OCI-LY7 (cell line): ENCODE data around the gene RFX7. TPM values are rescaled to one million over a fixed set of nuclear protein-coding genes. Genes with fewer than 3 reads are reported as not detected.
"Not testable (repeated sequence)": the region's sequence is repeated elsewhere in the genome, so short reads cannot be mapped to it uniquely, and the experiment has no call there.

ENCODE experiments used
- BruUV-seq: library from RNA; stranded (reverse); fragments of 400-500 nt; replicated peaks from 2 replicates; lab custom pipeline; 2021; lab: Mats Ljungman, UMichigan
- CTCF ChIA-PET: fragments of 300-600 bp; sonication (Branson Sonifier 250); formaldehyde crosslinking; loops from one replicate; lab custom pipeline; 2022; ENCODE audit warnings: antibody characterized with exemption; ENCODE audit not compliant: unreplicated experiment; lab: Charles Lee
- POLR2A ChIA-PET: fragments of 300-600 bp; sonication (Branson Sonifier 250); formaldehyde crosslinking; loops from one replicate; lab custom pipeline; 2022; ENCODE audit warnings: antibody characterized with exemption; lab: Charles Lee
- DNase-seq: peaks from one replicate; pipeline ENCODE4 v3.0.0-alpha.2; 2015; ENCODE audit warnings: low spot score
- H2AFZ ChIP-seq: fragments of 200-600 bp; sonication (generic), shearing (Covaris generic); 2 replicates; pipeline ENCODE4 v1.6.1; 2014; ENCODE audit warnings: mild to moderate bottlenecking, antibody characterized with exemption, low read length, moderate library complexity
- H3K27ac ChIP-seq: fragments of 200-600 bp; sonication (generic); 2 replicates; pipeline ENCODE4 v1.5.1; 2014; ENCODE audit warnings: mixed run types, low read depth, mild to moderate bottlenecking, moderate library complexity, low read length, inconsistent platforms; ENCODE audit not compliant: poor library complexity, severe bottlenecking
- H3K36me3 ChIP-seq: fragments of 200-600 bp; sonication (generic); 2 replicates; pipeline ENCODE4 v1.6.1; 2014; ENCODE audit warnings: mild to moderate bottlenecking, antibody characterized with exemption, low read length, moderate library complexity, mixed read lengths; ENCODE audit not compliant: insufficient read depth
- H3K4me1 ChIP-seq: fragments of 200-600 bp; sonication (generic); 2 replicates; pipeline ENCODE4 v1.5.1; 2014; ENCODE audit warnings: mild to moderate bottlenecking, low read length; ENCODE audit not compliant: insufficient read depth, poor library complexity, severe bottlenecking
- H3K4me2 ChIP-seq: fragments of 200-600 bp; sonication (generic); 2 replicates; pipeline ENCODE4 v1.6.1; 2014; ENCODE audit warnings: mild to moderate bottlenecking, low read length
- H3K4me3 ChIP-seq: fragments of 200-600 bp; sonication (generic); 2 replicates; pipeline ENCODE4 v1.5.1; 2014; ENCODE audit warnings: mild to moderate bottlenecking, low read depth, low read length; ENCODE audit not compliant: poor library complexity, severe bottlenecking
- H3K79me2 ChIP-seq: fragments of 200-600 bp; sonication (generic); 2 replicates; pipeline ENCODE4 v1.6.1; 2016; ENCODE audit warnings: low read depth, mild to moderate bottlenecking, low read length, moderate library complexity, mixed read lengths; ENCODE audit not compliant: insufficient read depth
- H3K9me2 ChIP-seq: fragments of 200-600 bp; sonication (generic); 2 replicates; pipeline ENCODE4 v1.6.1; 2016; ENCODE audit warnings: mild to moderate bottlenecking, low read length, mixed read lengths; ENCODE audit not compliant: insufficient read depth
- H3K9me3 ChIP-seq: fragments of 200-600 bp; sonication (generic); 2 replicates; pipeline ENCODE4 v1.6.1; 2014; ENCODE audit warnings: mild to moderate bottlenecking, mixed run types, low read length, mixed read lengths
- H4K20me1 ChIP-seq: fragments of 200-600 bp; sonication (generic); 2 replicates; pipeline ENCODE4 v1.6.1; 2014; ENCODE audit warnings: mild to moderate bottlenecking, antibody characterized with exemption, low read length, moderate library complexity, mixed read lengths; ENCODE audit not compliant: insufficient read depth
- EZH2phosphoT487 ChIP-seq: fragments of 200-600 bp; sonication (generic); IDR thresholded peaks from 2 replicates; pipeline ENCODE4 v1.6.1; 2018; ENCODE audit warnings: low read depth, borderline replicate concordance, mild to moderate bottlenecking, mixed run types, antibody characterized with exemption, low read length, moderate library complexity, mixed read lengths
- intact Hi-C: fragments of 100-400 bp; cut with micrococcal nuclease; formaldehyde crosslinking; loops from one replicate; pipeline ENCODE4 v1.10.0; 2022; ENCODE audit not compliant: unreplicated experiment
- total RNA-seq, 2 experiments: library from RNA; depleted of rRNA in 1 of 2; stranded (reverse); fragments of >200 nt in 1 of 2; shearing (Covaris generic) in 1 of 2; gene quantifications; 2 replicates each; pipeline ENCODE4 v1.2.3, GENCODE V29; 2014 to 2022
- TF ChIP-seq, protein P1 (sequence below): fragments of 200-600 bp; sonication (generic); conservative IDR thresholded peaks from 2 replicates; pipeline ENCODE4 v1.5.1; 2014; ENCODE audit warnings: mild to moderate bottlenecking, antibody characterized with exemption, low read length, moderate library complexity, mixed read lengths

Gene RFX7
- total RNA-seq, 2 experiments from 2014 or later, result 10.3 to 33.9 TPM

DNA sequence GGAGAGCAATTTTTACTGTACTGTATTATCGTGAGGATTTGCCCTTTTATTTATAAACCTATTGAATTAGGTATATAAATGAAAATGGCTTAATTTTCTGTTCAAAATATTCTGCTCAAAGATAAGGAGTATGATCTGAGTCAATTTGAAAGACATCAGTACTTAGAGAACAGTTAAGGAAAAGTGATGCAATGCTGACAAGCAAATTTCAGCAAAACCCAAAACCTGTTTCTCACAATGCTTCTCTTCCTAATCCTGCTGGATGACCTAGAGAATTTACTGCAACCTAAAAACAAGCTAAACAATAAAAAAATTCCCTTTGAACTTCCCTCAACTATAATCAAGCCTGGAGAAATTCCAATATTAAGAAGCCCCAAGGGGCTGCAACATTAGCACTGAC lies 82.7 kb downstream of the RFX7 start:
- H3K36me3 ChIP-seq, result peaks cover 12% of the 10 kb centered on the region
- no peaks in the 10 kb centered on the region for H3K9me3 ChIP-seq
- H3K4me2 ChIP-seq, result no peak overlapping the region
- no peak for DNase-seq
- BruUV-seq, result no TSS peak
- peaks cover 4% of the 10 kb centered on the region; the same call in 1 of the 2 replicates for H3K79me2 ChIP-seq
- no peak overlapping the region for H3K27ac ChIP-seq
- no peaks in the 10 kb centered on the region for H4K20me1 ChIP-seq
- H2AFZ ChIP-seq, result no peak overlapping the region
- H3K9me2 ChIP-seq, result no peaks in the 10 kb centered on the region
- peaks cover under 1% of the 10 kb centered on the region for H3K4me1 ChIP-seq
- no peak for TF ChIP-seq EZH2phosphoT487
- TF ChIP-seq, protein P1, sequence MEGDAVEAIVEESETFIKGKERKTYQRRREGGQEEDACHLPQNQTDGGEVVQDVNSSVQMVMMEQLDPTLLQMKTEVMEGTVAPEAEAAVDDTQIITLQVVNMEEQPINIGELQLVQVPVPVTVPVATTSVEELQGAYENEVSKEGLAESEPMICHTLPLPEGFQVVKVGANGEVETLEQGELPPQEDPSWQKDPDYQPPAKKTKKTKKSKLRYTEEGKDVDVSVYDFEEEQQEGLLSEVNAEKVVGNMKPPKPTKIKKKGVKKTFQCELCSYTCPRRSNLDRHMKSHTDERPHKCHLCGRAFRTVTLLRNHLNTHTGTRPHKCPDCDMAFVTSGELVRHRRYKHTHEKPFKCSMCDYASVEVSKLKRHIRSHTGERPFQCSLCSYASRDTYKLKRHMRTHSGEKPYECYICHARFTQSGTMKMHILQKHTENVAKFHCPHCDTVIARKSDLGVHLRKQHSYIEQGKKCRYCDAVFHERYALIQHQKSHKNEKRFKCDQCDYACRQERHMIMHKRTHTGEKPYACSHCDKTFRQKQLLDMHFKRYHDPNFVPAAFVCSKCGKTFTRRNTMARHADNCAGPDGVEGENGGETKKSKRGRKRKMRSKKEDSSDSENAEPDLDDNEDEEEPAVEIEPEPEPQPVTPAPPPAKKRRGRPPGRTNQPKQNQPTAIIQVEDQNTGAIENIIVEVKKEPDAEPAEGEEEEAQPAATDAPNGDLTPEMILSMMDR, result no peak
- intact Hi-C loops, result no loop called here
- ChIA-PET POLR2A (no interaction called here), CTCF (no interaction called here)
- H3K4me3 ChIP-seq, result no peak overlapping the region

DNA sequence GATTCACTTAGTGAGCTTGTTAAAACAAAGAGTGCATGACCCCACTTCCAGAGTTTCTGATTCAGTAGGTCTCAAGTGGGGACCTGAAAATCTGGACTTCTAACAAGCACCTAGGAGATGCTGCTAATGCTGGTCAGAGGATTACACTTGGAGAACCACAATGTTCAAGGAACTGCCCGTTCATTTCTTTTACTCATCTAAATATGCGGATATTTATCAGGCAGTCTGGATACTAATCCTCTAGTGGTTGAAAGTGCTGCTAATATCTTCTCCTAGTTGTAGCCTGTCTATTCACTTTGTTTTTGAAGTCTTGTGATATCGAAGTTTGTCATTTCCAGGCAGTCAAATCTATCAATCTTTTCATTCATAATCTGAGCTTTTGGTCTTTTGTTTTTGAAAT lies 86.8 kb downstream of the RFX7 start:
- no TSS peak for BruUV-seq
- POLR2A ChIA-PET, result interaction anchor here (0.6 to 0.9 kb wide), 2 partner anchors 11 kb away, joined by 3 read pairs; no protein-coding TSS in a partner anchor

DNA sequence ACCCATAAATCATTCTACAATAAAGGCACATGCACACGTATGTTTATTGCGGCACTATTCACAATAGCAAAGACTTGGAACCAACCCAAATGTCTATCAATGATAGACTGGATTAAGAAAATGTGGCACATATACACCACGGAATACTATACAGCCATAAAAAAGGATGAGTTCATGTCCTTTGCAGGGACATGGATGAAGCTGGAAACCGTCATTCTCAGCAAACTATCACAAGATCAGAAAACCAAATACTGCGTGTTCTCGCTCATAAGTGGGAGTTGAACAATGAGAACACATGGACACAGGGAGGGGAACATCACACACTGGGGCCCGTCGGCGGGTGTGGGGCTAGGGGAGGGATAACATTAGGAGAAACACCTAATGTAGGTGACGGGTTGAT lies 88.4 kb downstream of the RFX7 start:
- H3K4me1 ChIP-seq, DNase-seq, H2AFZ ChIP-seq, H3K4me3 ChIP-seq, intact Hi-C loops, H3K9me2 ChIP-seq, H4K20me1 ChIP-seq, H3K4me2 ChIP-seq, POLR2A ChIA-PET, H3K9me3 ChIP-seq, BruUV-seq, H3K27ac ChIP-seq, CTCF ChIA-PET: not testable (repeated sequence)
- Histone ChIP-seq H3K79me2 (peaks cover 15% of the 10 kb centered on the region), H3K36me3 (peaks cover 11% of the 10 kb centered on the region)

More for the DNA sequence above, 86.8 kb downstream of the RFX7 start:
- no peak overlapping the region for H3K4me2 ChIP-seq
- TF ChIP-seq EZH2phosphoT487, result no peak
- TF ChIP-seq, protein P1, result no peak
- H4K20me1 ChIP-seq, result no peaks in the 10 kb centered on the region
- CTCF ChIA-PET, result no interaction called here
- no peaks in the 10 kb centered on the region; the same call in 1 of the 2 replicates for H3K9me3 ChIP-seq
- DNase-seq, result no peak
- intact Hi-C loops, result no loop called here
- H3K79me2 ChIP-seq, result peaks cover 6% of the 10 kb centered on the region; the same call in 1 of the 2 replicates
- H3K27ac ChIP-seq, result no peak overlapping the region
- H3K36me3 ChIP-seq, result peaks cover 9% of the 10 kb centered on the region
- H3K9me2 ChIP-seq, result no peaks in the 10 kb centered on the region
- no peaks in the 10 kb centered on the region for H3K4me1 ChIP-seq
- no peak overlapping the region for H3K4me3 ChIP-seq
- no peak overlapping the region for H2AFZ ChIP-seq

DNA sequence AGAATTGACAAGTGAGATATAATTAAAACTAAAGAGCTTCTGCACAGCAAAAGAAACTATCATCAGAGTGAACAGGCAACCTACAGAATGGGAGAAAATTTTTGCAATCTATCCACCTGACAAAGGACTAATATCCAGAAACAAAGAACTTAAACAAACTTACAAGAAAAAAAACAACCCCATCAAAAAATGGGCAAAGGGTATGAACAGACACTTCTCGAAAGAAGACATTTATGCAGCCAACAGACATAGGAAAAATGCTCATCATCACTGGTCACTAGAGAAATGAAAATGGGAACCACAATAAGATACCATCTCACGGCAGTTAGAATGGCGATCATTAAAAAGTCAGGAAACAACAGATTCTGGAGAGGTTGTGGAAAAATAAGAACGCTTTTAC lies 88.9 kb downstream of the RFX7 start:
- H3K79me2 ChIP-seq, result peaks cover 16% of the 10 kb centered on the region
- POLR2A ChIA-PET, H3K4me1 ChIP-seq, H3K4me3 ChIP-seq, BruUV-seq, DNase-seq, H3K9me2 ChIP-seq, H3K9me3 ChIP-seq, CTCF ChIA-PET, H3K27ac ChIP-seq, H3K4me2 ChIP-seq, H2AFZ ChIP-seq, intact Hi-C loops, H4K20me1 ChIP-seq: not testable (repeated sequence)
- H3K36me3 ChIP-seq, result peaks cover 12% of the 10 kb centered on the region
